Skin epidermis (tissue), 12 donors: ENCODE results near the gene PTPRN2.
"Not testable (repeated sequence)": the region's sequence is repeated elsewhere in the genome, so short reads cannot be mapped to it uniquely, and the experiment has no call there.

Experiments
- H3K27ac ChIP-seq, 21 experiments: fragments of 200-600 bp; sonication (generic) in 11 of 21; one replicate each; pipeline ENCODE4 v1.5.0; 2020; ENCODE audit warnings: mild to moderate bottlenecking in 3 of 21, inconsistent platforms in 2 of 21, moderate library complexity in 2 of 21
- H3K4me3 ChIP-seq, 7 experiments: fragments of 200-600 bp; sonication (generic) in 2 of 7; one replicate each; pipeline ENCODE4 v1.5.0; 2020; ENCODE audit warnings: inconsistent platforms in 2 of 7, mild to moderate bottlenecking in 2 of 7, moderate library complexity in 1 of 7

The PTPRN2 gene

GRCh38 chr7:157739650-157740049 lies 848.0 kb downstream of the PTPRN2 start:
- no peak overlapping the region for H3K4me3 ChIP-seq

GRCh38 chr7:157739031-157739430 lies 848.6 kb downstream of the PTPRN2 start:
- no peak overlapping the region for H3K4me3 ChIP-seq
- H3K27ac ChIP-seq, result no peak overlapping the region

More at GRCh38 chr7:157739650-157740049, 848.0 kb downstream of the PTPRN2 start:
- H3K27ac ChIP-seq, result no peak overlapping the region

GRCh38 chr7:157738066-157738460 lies 849.6 kb downstream of the PTPRN2 start:
- Histone ChIP-seq H3K27ac (no peak overlapping the region), H3K4me3 (no peak overlapping the region)

- H3K27ac ChIP-seq, result no peak overlapping the region
- no peak overlapping the region for H3K4me3 ChIP-seq
Measured at GRCh38 chr7:157737151-157738065, 850.2 kb downstream of the PTPRN2 start.

- H3K4me3 ChIP-seq, result no peak overlapping the region
- no peak overlapping the region for H3K27ac ChIP-seq
Measured at GRCh38 chr7:157736341-157736740, 851.3 kb downstream of the PTPRN2 start.

- Histone ChIP-seq H3K27ac (no peak overlapping the region), H3K4me3 (no peak overlapping the region)
Measured at GRCh38 chr7:157735826-157736225, 851.8 kb downstream of the PTPRN2 start.

- H3K4me3 ChIP-seq, result no peak overlapping the region
- no peak overlapping the region for H3K27ac ChIP-seq
Measured at GRCh38 chr7:157734676-157735640, 852.7 kb downstream of the PTPRN2 start.

- not testable (repeated sequence) for H3K27ac ChIP-seq, H3K4me3 ChIP-seq
Measured at GRCh38 chr7:157733760-157734395, 853.7 kb downstream of the PTPRN2 start.

GRCh38 chr7:157731126-157731525 lies 856.5 kb downstream of the PTPRN2 start:
- H3K27ac ChIP-seq, result no peak overlapping the region
- no peak overlapping the region for H3K4me3 ChIP-seq

GRCh38 chr7:157730614-157731013 lies 857.0 kb downstream of the PTPRN2 start:
- Histone ChIP-seq H3K4me3 (no peak overlapping the region), H3K27ac (no peak overlapping the region)

- H3K4me3 ChIP-seq, result no peak overlapping the region
- H3K27ac ChIP-seq, result no peak overlapping the region
Measured at GRCh38 chr7:157729566-157729965, 858.1 kb downstream of the PTPRN2 start.

GRCh38 chr7:157727964-157728615 lies 859.5 kb downstream of the PTPRN2 start:
- no peak overlapping the region for H3K27ac ChIP-seq
- H3K4me3 ChIP-seq, result no peak overlapping the region

- Histone ChIP-seq H3K27ac (no peak overlapping the region), H3K4me3 (no peak overlapping the region)
Measured at GRCh38 chr7:157726764-157727163, 860.9 kb downstream of the PTPRN2 start.

- not testable (repeated sequence) for H3K27ac ChIP-seq, H3K4me3 ChIP-seq
Measured at GRCh38 chr7:157725312-157725711, 862.3 kb downstream of the PTPRN2 start.

GRCh38 chr7:157723205-157723604 lies 864.4 kb downstream of the PTPRN2 start:
- Histone ChIP-seq H3K4me3 (no peak overlapping the region), H3K27ac (no peak overlapping the region)

GRCh38 chr7:157722137-157723060 lies 865.2 kb downstream of the PTPRN2 start:
- Histone ChIP-seq H3K4me3 (no peak overlapping the region), H3K27ac (no peak overlapping the region)

GRCh38 chr7:157721468-157722136 lies 866.0 kb downstream of the PTPRN2 start:
- H3K4me3 ChIP-seq, result no peak overlapping the region
- H3K27ac ChIP-seq, result no peak overlapping the region
